ENCODE results near the gene CNPY1. TPM values are rescaled to one million over a fixed set of nuclear protein-coding genes. Genes with fewer than 3 reads are reported as not detected.

Gene CNPY1
- total RNA-seq, 2 experiments from 2014 or later = not detected

DNA sequence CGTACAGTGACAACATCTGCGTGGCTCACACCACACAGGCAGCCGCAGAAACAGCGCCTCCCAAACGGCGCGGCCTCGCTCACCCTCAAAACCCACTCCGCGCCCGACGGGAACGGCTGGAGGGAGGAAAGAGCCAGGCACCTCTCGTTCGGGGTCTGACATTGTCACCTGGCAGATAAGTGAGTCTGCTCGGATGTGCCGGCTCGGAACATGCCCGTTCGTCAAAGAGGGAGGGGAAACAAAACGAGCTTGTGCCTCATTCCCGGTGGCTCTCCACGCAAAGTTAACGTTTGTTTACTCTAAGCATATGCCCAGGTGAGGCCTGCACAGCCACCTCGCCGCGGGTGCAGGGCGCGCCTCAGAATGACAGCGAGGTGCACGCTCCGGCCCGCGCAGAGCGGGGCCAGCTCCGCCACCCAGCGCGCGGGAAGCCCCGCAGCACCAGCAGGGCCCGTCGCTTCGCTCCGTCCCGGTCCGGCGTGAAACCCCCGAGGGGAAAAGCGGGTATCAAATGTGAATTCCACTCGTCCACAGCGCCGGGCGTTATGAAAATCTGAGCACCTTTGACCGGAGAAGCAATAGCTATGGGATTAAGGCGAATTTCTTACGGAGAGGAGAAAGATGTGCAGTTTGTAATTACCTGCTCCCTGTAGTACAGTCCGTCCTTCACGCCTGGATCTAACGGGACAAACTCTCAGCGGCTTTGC is 13.1 kb downstream of the CNPY1 start:
- POLR2A ChIA-PET = no interaction called here
- no peak for ATAC-seq (ENCODE audit: poor library complexity)
- no peak overlapping the region for H3K27ac Mint-ChIP-seq

DNA sequence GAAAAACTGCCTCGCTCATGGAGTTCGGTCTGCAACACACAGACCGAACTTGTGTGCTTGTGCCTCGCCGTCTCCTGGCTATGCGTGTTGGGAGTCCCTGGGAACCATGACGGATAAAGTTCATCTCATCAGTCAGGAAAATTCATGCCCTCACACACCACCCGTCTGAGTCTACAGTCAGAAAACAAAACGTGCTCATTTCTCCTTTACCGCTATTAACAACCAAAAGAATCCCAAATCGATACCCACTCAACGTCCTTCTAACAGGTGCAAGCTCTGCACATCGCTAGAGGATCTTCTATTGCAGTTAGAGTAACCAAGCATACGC is 13.6 kb downstream of the CNPY1 start:
- Mint-ChIP-seq H3K4me3 (peak overlapping the region; percentile 55), H3K4me1 (ENCODE audit: low read depth) (peaks cover 20% of the 10 kb centered on the region), H3K36me3 (ENCODE audit: low read depth) (no peaks in the 10 kb centered on the region), H3K27me3 (peaks cover 83% of the 10 kb centered on the region), H3K27ac (no peak overlapping the region), H3K9me3 (no peaks in the 10 kb centered on the region)
- Histone ChIP-seq H3K36me3 (ENCODE audit: insufficient read depth, low read length) (no peaks in the 10 kb centered on the region), H3K27ac (ENCODE audit: low read depth in 1 of 2, low read length in 2 of 2) (no peak overlapping the region), H3K9me3 (ENCODE audit: control insufficient read depth in 1 of 2, insufficient read depth in 1 of 2, low read length in 2 of 2) (peaks cover 0 to 20% of the 10 kb centered on the region in 2 experiments), H3K27me3 (ENCODE audit: control insufficient read depth in 1 of 2, insufficient read depth in 2 of 2, low read length in 2 of 2) (peaks cover 54 to 73% of the 10 kb centered on the region in 2 experiments), H3K4me3 (ENCODE audit: low read length) (peak overlapping the region; percentile 29), H3K4me1 (ENCODE audit: insufficient read depth, low read length) (peaks cover 13% of the 10 kb centered on the region)
- DNase-seq = no peak
- ChIA-PET POLR2A (no interaction called here), CTCF (no interaction called here)
- ATAC-seq (ENCODE audit: poor library complexity) = no peak
- no peak for TF ChIP-seq CTCF (IDR thresholded peaks at IDR 0.05)
- intact Hi-C loops (cut with DNase I, micrococcal nuclease) = no loop called here

More for the DNA sequence above, 13.1 kb downstream of the CNPY1 start:
- H3K9me3 ChIP-seq (ENCODE audit: control insufficient read depth in 1 of 2, insufficient read depth in 1 of 2, low read length in 2 of 2) = peaks cover 0 to 20% of the 10 kb centered on the region in 2 experiments
- H3K4me3 ChIP-seq (ENCODE audit: low read length) = peak overlapping the region; percentile 29
- Mint-ChIP-seq H3K27me3 (peaks cover 83% of the 10 kb centered on the region), H3K9me3 (no peaks in the 10 kb centered on the region), H3K4me1 (ENCODE audit: low read depth) (peaks cover 20% of the 10 kb centered on the region), H3K4me3 (peak overlapping the region; percentile 55), H3K36me3 (ENCODE audit: low read depth) (no peaks in the 10 kb centered on the region)
- H3K4me1 ChIP-seq (ENCODE audit: insufficient read depth, low read length) = peaks cover 13% of the 10 kb centered on the region
- intact Hi-C loops (cut with DNase I, micrococcal nuclease) = no loop called here
- DNase-seq = peak in 1 of 14 experiments; percentile 9
- peaks cover 53 to 73% of the 10 kb centered on the region in 2 experiments for H3K27me3 ChIP-seq (ENCODE audit: control insufficient read depth in 1 of 2, insufficient read depth in 2 of 2, low read length in 2 of 2)
- no peak overlapping the region for H3K27ac ChIP-seq (ENCODE audit: low read depth in 1 of 2, low read length in 2 of 2)
- TF ChIP-seq CTCF (IDR thresholded peaks at IDR 0.05) = no peak
- no peaks in the 10 kb centered on the region for H3K36me3 ChIP-seq (ENCODE audit: insufficient read depth, low read length)
- CTCF ChIA-PET = no interaction called here

DNA sequence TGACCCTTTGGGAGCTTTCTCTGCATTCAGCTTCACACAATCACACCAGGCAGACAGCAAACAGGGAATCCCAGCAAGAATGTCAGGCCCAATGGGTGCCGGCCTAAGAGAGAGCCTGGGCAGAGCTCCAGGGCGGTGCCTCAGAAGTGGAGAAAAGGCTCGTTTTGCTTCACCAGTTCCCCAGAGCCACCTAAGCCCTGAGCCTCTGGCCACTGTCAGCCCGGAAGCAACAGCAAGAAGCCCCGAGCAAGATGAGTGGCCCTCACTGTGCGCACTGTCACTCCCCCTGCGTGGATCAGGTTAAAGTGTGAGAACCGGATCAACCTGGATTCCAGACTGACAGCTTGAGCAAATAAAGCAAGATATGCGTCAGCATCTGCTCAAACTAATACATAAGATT is 14.7 kb downstream of the CNPY1 start:
- Histone ChIP-seq H3K36me3 (ENCODE audit: insufficient read depth, low read length) (no peaks in the 10 kb centered on the region), H3K27me3 (ENCODE audit: control insufficient read depth in 1 of 2, insufficient read depth in 2 of 2, low read length in 2 of 2) (peaks cover 56 to 68% of the 10 kb centered on the region in 2 experiments), H3K4me1 (ENCODE audit: insufficient read depth, low read length) (peaks cover 13% of the 10 kb centered on the region), H3K4me3 (ENCODE audit: low read length) (no peak overlapping the region), H3K9me3 (ENCODE audit: control insufficient read depth in 1 of 2, insufficient read depth in 1 of 2, low read length in 2 of 2) (peaks cover 0 to 20% of the 10 kb centered on the region in 2 experiments), H3K27ac (ENCODE audit: low read depth in 1 of 2, low read length in 2 of 2) (no peak overlapping the region)
- CTCF ChIA-PET = no interaction called here
- Mint-ChIP-seq H3K4me3 (no peak overlapping the region), H3K4me1 (ENCODE audit: low read depth) (peaks cover 20% of the 10 kb centered on the region), H3K27me3 (peaks cover 81% of the 10 kb centered on the region), H3K9me3 (no peaks in the 10 kb centered on the region), H3K27ac (no peak overlapping the region), H3K36me3 (ENCODE audit: low read depth) (no peaks in the 10 kb centered on the region)
- ATAC-seq (ENCODE audit: poor library complexity) (no peak), DNase-seq (peak in 1 of 14 experiments; percentile 14)
- POLR2A ChIA-PET = no interaction called here
- intact Hi-C loops (cut with DNase I, micrococcal nuclease) = no loop called here
- TF ChIP-seq CTCF (IDR thresholded peaks at IDR 0.05) = no peak

All from CD4-positive, alpha-beta T cell (primary cell).